H1 (cell line): ENCODE measurements around the gene MYLIP.

ENCODE experiments used
- ZNF274 ChIP-seq: IDR thresholded peaks from 2 replicates; pipeline ENCODE4 v1.7.0; 2012; ENCODE audit warnings: low read length, borderline replicate concordance; ENCODE audit errors: extremely low read depth
- TF ChIP-seq, protein P1 (sequence below), 3 experiments: IDR thresholded peaks; 1 replicate in 2 of 3; 2 replicates in 1 of 3; pipeline versions ENCODE4 v1.5.1 to v1.6.1; 2011; ENCODE audit warnings: low read length in 3 of 3, mild to moderate bottlenecking in 3 of 3, inconsistent platforms in 2 of 3, low read depth in 1 of 3, moderate library complexity in 1 of 3; ENCODE audit not compliant: insufficient read depth in 1 of 3; ENCODE audit errors: control extremely low read depth in 1 of 3

DNA sequence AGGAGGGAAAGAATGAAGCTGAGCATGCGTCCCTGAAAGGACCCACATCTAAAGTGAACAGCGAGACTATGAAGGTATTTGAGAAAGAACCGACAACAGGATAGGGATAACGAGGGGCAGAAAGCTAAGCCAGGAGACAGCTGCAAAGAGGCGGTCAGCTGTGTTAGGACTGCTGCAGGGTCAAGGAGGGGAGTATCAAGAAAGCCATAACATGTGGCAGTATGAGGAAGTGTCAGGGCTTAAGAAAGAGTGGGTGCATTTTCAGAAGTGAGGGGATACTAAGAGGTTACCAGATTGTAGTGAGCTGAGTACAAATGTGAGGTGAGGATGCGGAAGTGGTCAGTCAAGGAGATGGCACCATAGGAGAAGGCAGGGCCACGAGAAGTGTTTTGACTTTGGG is 21.2 kb downstream of the MYLIP start:
- TF ChIP-seq, protein P1, sequence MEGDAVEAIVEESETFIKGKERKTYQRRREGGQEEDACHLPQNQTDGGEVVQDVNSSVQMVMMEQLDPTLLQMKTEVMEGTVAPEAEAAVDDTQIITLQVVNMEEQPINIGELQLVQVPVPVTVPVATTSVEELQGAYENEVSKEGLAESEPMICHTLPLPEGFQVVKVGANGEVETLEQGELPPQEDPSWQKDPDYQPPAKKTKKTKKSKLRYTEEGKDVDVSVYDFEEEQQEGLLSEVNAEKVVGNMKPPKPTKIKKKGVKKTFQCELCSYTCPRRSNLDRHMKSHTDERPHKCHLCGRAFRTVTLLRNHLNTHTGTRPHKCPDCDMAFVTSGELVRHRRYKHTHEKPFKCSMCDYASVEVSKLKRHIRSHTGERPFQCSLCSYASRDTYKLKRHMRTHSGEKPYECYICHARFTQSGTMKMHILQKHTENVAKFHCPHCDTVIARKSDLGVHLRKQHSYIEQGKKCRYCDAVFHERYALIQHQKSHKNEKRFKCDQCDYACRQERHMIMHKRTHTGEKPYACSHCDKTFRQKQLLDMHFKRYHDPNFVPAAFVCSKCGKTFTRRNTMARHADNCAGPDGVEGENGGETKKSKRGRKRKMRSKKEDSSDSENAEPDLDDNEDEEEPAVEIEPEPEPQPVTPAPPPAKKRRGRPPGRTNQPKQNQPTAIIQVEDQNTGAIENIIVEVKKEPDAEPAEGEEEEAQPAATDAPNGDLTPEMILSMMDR (IDR thresholded peaks at IDR 0.05; ENCODE audit: control extremely low read depth in 1 of 3, insufficient read depth in 1 of 3, low read depth in 1 of 3, low read length in 3 of 3): no peak
- TF ChIP-seq ZNF274: no peak
